HG02973 (cell line): Measurements from ENCODE around the gene GPC2.

Experiments
- ATAC-seq: cut with Tn5 transposase; IDR thresholded peaks from one replicate; pipeline ENCODE4 v1.9.1; 2021; ENCODE audit warnings: moderate library complexity; ENCODE audit not compliant: unreplicated experiment

The GPC2 gene

GRCh38 chr7:100171087-100171681 is 6.0 kb downstream of the GPC2 start:
- no peak for ATAC-seq

DNA sequence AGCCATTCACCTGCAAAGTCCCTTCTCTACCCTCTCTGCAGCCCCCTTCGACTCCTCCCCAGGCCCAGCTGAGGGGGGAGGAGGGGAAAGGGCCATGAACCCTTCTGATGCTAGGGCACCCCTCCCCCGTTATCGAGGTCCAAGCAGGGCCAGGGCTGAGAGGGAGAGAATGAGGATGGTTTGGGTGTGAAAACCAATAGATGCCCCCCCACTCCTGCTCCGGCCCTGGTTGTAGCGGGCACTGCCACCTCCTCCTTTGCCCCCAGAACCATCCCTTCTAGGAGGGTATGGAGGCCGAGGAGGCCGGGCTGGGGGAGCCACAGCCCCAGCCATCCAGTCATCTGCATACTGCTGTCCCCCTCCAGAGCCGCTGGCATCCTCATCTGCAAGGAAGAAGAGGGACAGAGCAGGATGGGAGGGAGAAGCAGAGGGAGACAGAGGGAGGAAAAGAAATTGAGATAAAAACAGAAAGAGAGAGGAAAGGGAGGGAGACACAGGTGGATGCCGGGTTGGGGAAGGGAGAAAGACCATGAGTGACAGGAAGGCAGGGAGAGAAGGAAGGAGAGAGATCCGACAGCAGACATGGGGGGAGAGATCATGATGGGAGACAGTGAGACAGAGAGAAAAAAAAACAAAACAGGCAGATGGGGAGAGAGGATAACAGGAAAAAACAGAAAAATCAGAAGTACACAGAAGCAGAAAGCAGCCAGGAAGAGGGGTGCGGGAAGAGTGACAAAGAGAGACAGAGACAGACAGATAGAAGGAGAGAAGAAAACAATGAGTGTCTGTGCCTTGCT is 6.9 kb downstream of the GPC2 start:
- no peak for ATAC-seq

DNA sequence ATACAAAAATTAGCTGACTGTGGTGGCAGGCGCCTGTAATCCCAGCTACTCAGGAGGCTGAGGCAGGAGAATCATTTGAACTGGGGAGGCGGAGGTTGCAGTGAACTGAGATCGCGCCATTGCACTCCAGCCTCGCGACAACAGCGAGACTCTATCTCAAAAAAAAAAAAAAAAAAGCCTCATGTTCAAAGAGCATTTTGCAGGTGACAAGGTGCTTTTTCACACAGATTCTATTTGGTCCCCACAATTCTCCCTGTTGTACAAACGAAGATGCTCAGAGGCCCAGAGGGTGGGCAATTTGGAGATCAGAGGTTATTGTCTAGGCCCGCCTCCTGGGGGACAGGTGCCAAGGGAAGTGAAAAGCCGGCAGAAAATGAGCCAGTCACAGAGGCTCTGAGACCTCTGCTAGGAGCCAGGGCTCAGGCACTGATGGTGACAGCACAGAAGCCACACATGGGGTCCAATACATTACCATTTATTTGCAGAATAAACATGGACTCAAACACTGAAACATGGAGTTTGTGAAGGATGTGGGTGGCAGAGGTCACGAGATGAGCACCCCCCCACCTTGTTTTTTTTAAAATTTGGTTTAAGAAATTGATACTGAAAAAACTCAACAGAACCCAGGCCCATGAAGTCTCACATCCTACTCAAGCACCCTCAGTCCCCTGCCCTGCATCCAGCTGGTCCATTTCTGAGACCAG is 7.9 kb downstream of the GPC2 start:
- no peak for ATAC-seq

DNA sequence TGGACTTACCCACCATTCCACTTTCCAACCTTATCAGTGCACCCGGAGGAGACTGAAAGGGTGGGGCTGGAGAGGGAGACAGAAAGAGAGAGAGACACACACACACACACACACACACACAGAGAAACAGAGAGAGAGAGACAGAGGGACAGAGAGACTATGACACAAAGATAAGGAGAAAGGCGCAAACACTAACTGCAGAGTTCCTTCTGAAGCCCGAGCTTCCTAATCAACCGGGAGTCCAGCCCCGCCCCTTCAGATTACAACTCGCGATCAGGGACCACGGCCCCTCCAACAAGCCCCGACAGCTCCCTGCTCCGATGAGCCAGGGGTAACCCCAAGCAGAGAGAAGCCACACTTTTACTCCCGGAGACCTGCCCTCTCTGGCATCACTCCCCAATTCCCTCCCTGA is 9.3 kb downstream of the GPC2 start:
- no peak for ATAC-seq

- no peak for ATAC-seq
These were observed 9.9 kb downstream of the GPC2 start for GRCh38 chr7:100166970-100167911.

GRCh38 chr7:100166317-100166940 is 10.8 kb downstream of the GPC2 start:
- no peak for ATAC-seq

DNA sequence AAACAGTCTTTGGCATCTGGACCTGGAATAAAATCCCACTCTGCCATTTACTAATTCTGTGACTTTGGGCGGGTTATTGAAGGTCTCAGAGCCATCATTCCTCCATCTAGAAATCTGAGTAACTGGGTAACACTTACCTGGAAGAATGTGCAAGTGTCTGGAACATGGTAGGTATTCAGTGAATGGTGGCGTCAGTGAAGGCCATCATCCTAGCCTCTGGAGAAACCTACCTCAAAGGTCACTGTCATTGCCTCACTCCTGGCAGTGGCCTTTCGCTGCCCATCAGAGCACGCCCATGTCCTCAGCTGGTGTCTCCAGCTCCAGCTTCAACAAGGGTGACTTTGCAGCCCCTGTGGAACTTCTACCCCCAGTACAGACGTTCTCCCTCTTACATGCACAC is 13.3 kb downstream of the GPC2 start:
- no peak for ATAC-seq

DNA sequence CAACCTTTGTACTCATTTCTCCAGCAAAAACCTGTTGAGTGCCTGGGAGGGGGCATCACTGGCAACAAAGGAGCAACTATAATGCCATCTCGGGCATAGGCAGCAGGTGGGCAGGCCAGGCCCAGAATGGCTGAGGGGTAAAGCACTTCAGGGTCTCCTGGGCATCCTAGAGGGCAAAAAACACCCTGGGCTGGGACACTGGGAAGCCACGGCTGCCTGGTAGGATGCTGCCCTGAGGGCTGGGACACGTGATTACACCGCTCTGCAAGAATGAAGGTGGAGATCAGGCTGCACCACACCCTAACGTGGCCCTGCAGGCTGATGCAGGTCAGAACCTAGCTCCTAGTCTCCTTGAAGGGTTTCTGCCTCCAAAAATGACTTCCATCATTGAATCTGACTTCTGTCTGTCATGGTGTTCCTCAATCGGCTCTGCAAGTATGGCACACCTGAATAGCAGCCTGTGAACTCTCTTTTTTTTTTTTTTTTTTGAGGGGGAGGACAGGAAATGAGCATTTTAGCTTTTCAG is 14.1 kb downstream of the GPC2 start:
- no peak for ATAC-seq

DNA sequence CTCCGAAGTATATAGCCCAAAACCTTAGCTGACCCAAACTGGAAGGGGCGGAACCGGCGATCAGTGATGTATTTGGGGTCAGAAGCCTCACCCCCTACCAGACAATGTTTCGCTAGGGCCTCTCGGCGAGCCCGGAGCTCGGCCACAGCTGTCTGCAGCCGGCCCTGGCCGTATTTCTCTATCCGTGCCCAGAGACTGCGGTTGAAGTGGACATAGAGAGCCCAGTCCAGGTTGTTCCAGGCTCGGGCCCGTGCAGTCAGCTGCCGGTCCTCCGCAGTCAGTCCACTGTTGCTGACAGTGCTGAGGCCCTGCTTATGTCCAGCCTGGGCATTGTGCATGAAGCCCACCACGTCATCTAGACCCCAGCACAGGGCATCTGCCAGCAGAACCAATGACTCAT is 17.1 kb downstream of the GPC2 start:
- no peak for ATAC-seq

- no peak for ATAC-seq
These were observed 18.0 kb downstream of the GPC2 start for GRCh38 chr7:100159099-100159623.

DNA sequence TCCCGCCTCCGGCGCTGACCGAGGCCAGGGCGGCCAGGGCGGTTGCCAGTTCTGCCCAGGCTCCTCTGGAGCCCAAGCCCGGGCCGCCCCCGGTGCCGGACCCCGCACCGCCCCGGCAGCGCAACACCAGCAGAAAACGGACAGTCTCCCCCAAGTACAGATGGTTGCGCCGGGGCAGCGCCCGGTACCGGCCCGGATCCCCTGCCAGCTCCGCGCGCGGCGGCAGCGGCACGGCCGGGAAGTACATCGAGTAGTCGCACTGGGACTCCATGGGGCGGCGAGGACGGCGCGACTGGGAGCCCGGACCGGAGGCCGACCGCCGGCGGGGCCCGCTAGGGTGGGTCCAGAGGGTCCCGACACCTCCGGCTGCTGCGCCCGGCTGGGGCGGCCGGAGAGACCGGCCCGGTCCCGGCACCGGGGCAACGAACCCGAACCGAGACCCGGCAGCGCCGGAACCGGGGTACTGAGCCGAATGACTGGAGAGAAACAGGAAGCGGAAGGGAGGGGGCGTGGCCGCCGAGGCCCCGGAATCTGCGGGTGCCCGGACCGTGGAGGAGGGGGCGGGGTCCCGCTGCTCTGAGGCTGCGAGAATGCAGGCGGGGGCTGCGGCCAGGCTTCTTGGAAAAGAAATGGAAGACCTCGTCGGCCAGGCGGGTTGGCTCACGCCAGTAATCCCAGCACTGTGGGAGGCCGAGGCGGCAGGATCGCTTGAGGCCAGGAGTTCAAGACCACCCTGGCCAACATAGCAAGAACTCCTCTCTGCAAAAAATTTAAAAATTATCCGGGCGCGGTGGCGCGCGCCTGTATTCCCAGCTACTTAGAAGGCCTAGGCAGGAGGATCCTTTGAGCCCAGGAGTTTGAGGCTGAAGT is 18.7 kb downstream of the GPC2 start, which contains the start of gene TRAPPC14:
Gene TRAPPC14 (minus strand): TSS at position 495 of the 870 bp plus-strand sequence. CDS start 224 bp downstream, at position 271.
- peak; percentile 71 for ATAC-seq

DNA sequence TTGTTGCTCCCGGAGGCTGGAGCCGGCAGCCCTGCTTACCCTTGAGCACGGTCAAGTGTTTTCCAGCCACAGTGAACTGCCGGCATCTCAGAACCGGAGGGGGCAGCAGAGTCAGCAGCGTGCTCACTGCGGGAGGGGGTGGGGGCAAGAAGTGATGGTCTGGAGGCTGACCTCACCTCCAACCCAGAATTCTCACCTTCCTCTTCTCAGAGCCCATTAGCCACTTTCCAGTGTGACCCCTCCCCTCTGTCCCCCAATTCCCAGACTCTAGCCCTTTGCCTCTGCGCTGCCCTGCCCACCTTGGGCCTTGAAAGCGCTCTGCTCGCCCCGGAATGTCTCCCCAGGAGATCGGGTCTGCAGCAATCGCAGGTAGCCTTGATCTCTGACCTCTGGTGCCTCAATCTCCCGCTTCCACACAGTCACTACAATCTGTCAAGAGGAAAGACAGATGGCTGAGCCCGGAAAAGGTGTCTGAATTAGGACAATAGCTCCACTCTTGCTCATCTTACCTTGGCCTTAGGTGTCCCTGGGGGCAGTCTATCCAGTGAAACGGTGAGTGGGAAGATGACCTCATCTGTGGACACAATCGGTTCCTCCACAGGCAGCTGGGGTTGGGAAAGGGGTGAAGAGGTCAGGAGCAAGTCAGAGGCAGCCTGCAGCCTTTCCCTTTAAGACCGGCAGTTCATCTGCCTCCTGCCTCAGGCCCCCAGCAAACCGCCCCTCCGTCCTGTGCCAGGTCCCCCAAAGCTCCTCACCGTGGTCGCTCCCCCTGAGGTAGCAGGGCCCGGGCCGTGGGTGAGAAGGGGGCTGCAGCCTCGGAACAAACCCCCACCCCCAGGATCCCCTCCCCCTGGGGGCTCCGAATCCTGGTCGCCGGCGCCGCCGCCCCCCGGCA is 19.6 kb downstream of the GPC2 start:
- no peak for ATAC-seq

DNA sequence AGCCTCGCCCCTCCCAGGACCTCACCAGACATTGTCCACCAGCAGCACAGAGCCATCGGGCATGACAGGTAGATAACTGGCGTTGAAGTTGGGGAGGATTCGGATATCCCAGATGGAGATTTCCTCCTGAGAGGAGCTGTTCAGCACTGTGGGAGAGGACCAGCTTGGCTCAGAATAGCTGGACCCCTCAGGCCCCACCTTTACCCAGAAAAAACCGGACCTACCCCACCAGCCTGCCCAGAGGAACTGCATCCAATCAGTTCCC is 20.2 kb downstream of the GPC2 start:
- ATAC-seq = no peak

GRCh38 chr7:100156331-100157068 is 20.7 kb downstream of the GPC2 start:
- no peak for ATAC-seq

GRCh38 chr7:100155553-100156317 is 21.4 kb downstream of the GPC2 start:
- no peak for ATAC-seq

DNA sequence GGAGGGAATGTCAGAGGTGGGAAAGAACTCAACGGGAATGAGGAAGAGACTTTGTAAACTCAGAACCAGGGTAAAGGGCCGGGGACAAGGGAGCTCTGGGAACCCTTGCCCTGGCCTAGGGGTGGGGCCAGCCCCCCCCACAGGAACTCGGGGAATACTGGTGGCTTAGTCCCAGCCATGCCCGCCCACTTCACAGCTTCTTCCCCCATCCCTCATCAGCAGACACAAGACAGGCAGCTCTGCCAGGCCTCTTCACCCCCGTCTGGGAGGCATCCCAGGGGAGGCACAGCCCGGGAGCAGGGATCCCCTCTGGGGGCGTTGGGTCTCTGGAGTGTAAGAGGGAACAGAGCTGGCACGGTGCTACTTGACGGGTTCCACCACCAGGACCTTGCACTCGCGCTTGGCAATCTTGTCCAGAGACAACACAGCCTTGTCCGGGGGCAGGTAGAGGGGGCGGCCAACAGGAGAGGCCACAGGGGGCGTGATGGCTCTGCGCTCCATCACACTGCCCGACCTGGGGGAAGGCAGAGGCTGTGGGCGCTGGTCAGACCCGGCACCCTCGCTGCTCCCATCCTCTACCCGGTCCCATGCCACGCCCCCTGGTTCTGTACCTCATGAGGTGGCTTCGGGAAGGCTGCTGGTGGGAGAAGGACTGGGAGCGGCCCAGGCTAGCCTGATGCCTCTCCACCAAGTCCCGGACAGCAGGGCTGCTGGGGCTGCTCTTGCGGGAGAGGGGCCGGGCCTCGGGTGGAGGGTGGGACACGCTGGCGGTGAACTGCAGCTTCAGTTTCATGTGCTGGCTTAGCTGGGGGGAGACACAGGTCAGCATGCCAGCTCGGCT is 22.3 kb downstream of the GPC2 start:
- ATAC-seq = no peak
